Epithelial cell of esophagus (primary cell): ENCODE data around the gene C16orf90.

ENCODE experiments used
- DNase-seq: peaks from one replicate; pipeline ENCODE4 v3.0.0; 2010; ENCODE audit warnings: low read depth
- H3K4me3 ChIP-seq: 2 replicates; pipeline ENCODE4 v1.5.1; 2011; ENCODE audit warnings: mild to moderate bottlenecking, low read length, control low read depth
- CTCF ChIP-seq: IDR thresholded peaks from 2 replicates; pipeline ENCODE4 v1.5.1; 2011; ENCODE audit warnings: low read depth, mild to moderate bottlenecking, low read length, control low read depth, inconsistent platforms; ENCODE audit not compliant: insufficient read depth; ENCODE audit errors: missing control alignments

The C16orf90 gene

GRCh38 chr16:3472878-3473595 lies 22.3 kb downstream of the C16orf90 start:
- peak; percentile 27 for DNase-seq
- H3K4me3 ChIP-seq, result no peak overlapping the region
- no peak for TF ChIP-seq CTCF

- DNase-seq, result no peak
- H3K4me3 ChIP-seq, result no peak overlapping the region
- no peak for TF ChIP-seq CTCF
Measured at GRCh38 chr16:3471518-3472176, 23.6 kb downstream of the C16orf90 start.

- DNase-seq, result no peak
- no peak for TF ChIP-seq CTCF
- H3K4me3 ChIP-seq, result no peak overlapping the region
Measured at GRCh38 chr16:3470723-3471122, 24.6 kb downstream of the C16orf90 start.

GRCh38 chr16:3469736-3470135 lies 25.6 kb downstream of the C16orf90 start:
- no peak overlapping the region for H3K4me3 ChIP-seq
- no peak for TF ChIP-seq CTCF
- DNase-seq, result no peak

- no peak overlapping the region for H3K4me3 ChIP-seq
- no peak for TF ChIP-seq CTCF
Measured at GRCh38 chr16:3468501-3468900, 26.8 kb downstream of the C16orf90 start.

GRCh38 chr16:3467921-3468320 lies 27.4 kb downstream of the C16orf90 start:
- DNase-seq, result peak; percentile 45
- TF ChIP-seq CTCF, result no peak
- no peak overlapping the region for H3K4me3 ChIP-seq

More at GRCh38 chr16:3468501-3468900, 26.8 kb downstream of the C16orf90 start:
- no peak for DNase-seq
